ENCODE data around the gene CDCP2. TPM values are rescaled to one million over a fixed set of nuclear protein-coding genes. Genes with fewer than 3 reads are reported as not detected.

Gene CDCP2
- total RNA-seq, 2 donors from 2014 or later, result not detected

DNA sequence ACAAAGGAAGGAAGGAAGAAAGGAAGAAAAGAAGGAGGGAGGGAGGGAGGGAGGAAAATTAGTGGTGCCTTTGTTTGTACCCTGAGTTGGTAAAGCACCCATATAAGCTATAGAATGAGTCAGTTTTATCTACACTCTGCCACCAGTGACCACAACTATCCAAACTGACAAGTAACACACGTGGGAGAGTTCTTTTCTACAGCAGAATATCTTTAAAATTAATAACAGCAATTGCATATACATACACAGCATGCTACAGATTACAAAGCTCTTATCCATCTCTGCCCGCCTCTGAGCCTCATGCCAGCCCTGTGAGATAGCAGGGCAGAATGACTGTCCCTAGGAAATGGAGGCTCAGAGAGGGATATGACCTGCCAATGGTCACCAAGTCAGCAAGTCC, 20.3 kb downstream of the CDCP2 start:
- WGBS, 2 donors, result 70 to 74% methylated on average over 2 of the region's 2 CpGs
- H3K4me3 ChIP-seq, result no peak overlapping the region
- TF ChIP-seq, protein P1, sequence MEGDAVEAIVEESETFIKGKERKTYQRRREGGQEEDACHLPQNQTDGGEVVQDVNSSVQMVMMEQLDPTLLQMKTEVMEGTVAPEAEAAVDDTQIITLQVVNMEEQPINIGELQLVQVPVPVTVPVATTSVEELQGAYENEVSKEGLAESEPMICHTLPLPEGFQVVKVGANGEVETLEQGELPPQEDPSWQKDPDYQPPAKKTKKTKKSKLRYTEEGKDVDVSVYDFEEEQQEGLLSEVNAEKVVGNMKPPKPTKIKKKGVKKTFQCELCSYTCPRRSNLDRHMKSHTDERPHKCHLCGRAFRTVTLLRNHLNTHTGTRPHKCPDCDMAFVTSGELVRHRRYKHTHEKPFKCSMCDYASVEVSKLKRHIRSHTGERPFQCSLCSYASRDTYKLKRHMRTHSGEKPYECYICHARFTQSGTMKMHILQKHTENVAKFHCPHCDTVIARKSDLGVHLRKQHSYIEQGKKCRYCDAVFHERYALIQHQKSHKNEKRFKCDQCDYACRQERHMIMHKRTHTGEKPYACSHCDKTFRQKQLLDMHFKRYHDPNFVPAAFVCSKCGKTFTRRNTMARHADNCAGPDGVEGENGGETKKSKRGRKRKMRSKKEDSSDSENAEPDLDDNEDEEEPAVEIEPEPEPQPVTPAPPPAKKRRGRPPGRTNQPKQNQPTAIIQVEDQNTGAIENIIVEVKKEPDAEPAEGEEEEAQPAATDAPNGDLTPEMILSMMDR (IDR thresholded peaks at IDR 0.05), result no peak
- TF ChIP-seq POLR2A (IDR thresholded peaks at IDR 0.05), result no peak
- no peaks in the 10 kb centered on the region for H3K36me3 ChIP-seq (replicated peaks in 1 of 2; ENCODE audit: insufficient read depth in 1 of 2, low read depth in 2 of 2)
- no peaks in the 10 kb centered on the region for H3K9me3 ChIP-seq
- no peak for DNase-seq
- H3K27me3 ChIP-seq, result no peaks in the 10 kb centered on the region
- intact Hi-C loops (cut with DNase I), result no loop called here
- H3K4me1 ChIP-seq, result peaks cover 5% of the 10 kb centered on the region
- ATAC-seq, result no peak
- no peak overlapping the region for H3K27ac ChIP-seq

DNA sequence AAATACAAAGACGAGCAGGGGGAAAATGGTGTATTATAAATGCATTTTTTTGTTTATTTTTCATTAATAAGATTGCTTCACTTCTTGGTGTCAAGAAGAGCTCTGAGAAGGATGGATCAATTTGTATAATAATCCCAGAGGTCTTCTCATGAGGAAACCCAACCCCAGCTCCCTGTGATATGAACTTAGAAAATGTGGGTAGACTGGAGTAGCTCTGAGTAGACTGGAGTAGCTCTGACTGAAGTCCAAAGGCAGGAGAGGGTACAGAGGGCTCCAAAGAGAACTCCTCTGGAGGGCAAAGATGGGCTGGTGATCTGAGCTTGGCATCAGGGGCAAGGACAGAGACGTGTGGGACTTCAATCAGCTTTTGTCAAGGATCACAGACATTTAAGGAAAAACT, 21.4 kb downstream of the CDCP2 start:
- Histone ChIP-seq H3K36me3 (replicated peaks in 1 of 2; ENCODE audit: insufficient read depth in 1 of 2, low read depth in 2 of 2) (no peaks in the 10 kb centered on the region), H3K9me3 (no peaks in the 10 kb centered on the region), H3K4me1 (no peaks in the 10 kb centered on the region), H3K27me3 (no peaks in the 10 kb centered on the region), H3K4me3 (no peak overlapping the region), H3K27ac (no peak overlapping the region)
- ATAC-seq (no peak), DNase-seq (no peak)
- TF ChIP-seq, protein P1 (IDR thresholded peaks at IDR 0.05), result no peak
- no peak for TF ChIP-seq POLR2A (IDR thresholded peaks at IDR 0.05)
- intact Hi-C loops (cut with DNase I), result no loop called here
- WGBS, 2 donors, result 81 to 83% methylated on average over 2 of the region's 2 CpGs

DNA sequence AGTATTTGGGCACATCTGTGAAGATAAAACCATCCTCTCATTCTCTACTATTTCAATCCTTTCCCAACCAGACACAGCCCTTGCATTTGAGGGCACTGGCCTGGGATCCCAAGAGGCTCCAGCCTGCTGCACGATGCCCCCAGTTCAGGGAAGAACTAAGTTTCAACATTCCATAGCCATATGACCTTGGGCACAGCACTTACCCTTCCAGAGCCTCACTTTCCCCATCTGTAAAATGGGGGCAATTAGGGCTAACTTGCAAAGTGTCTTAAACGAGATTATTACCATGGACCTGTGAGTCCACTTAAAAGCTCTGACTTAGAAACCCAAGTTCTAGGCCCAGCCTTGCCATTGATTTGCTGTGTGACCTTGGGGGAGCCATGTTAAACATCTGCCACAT, 22.9 kb downstream of the CDCP2 start:
- no peak for ATAC-seq
- Histone ChIP-seq H3K27me3 (no peaks in the 10 kb centered on the region), H3K4me1 (peaks cover 15% of the 10 kb centered on the region), H3K36me3 (replicated peaks in 1 of 2; ENCODE audit: insufficient read depth in 1 of 2, low read depth in 2 of 2) (no peaks in the 10 kb centered on the region), H3K27ac (no peak overlapping the region), H3K9me3 (no peaks in the 10 kb centered on the region), H3K4me3 (no peak overlapping the region)
- no peak for DNase-seq
- intact Hi-C loops (cut with DNase I), result loop anchor here (10.0 kb wide), 1 partner anchor 275 kb away; the partner anchor contains the start of gene SSBP3
- no peak for TF ChIP-seq POLR2A (IDR thresholded peaks at IDR 0.05)
- TF ChIP-seq, protein P1 (IDR thresholded peaks at IDR 0.05), result no peak
- 77 to 100% methylated on average over 2 of the region's 2 CpGs for WGBS, 2 donors

DNA sequence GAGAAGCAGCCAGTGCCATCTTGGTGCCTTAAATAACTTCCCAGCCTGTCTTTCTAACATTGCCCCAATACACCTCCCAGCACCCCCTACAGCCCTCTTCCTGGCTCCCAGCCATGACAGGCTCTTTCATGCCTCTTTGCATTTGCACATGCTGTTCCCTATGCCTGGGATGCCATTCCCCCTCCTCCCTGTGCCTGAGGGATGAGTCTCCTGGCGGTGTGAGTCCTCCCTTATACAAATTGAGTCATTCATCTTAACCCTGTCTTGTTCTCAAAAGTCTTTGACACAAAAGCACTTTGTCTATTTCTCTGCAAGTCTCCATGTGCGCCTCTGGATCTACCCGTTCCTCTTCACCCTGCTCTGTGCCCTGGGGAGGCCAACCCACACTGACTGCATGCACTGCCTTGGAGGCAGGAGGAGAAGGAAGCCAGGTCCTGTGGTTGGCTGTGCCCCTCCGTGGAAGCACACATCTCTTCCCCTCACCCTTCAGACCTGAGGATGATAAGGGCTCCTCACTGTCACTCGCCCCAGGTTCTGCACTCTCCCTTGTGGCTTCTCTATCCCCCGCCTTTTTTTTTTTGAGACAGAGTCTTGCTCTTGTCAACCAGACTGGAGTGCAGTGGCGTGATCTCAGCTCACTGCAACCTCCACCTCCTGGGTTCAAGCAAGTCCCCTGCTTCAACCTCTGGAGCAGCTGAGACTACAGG, 25.1 kb downstream of the CDCP2 start:
- intact Hi-C loops (cut with DNase I), result loop anchor here (10.0 kb wide), 1 partner anchor 277 kb away; the partner anchor contains the start of gene SSBP3
- WGBS, 2 donors, result 85 to 91% methylated on average over 6 to 7 of the region's 7 CpGs
- Histone ChIP-seq H3K27ac (no peak overlapping the region), H3K36me3 (replicated peaks in 1 of 2; ENCODE audit: insufficient read depth in 1 of 2, low read depth in 2 of 2) (no peaks in the 10 kb centered on the region), H3K27me3 (no peaks in the 10 kb centered on the region), H3K4me3 (no peak overlapping the region), H3K4me1 (peaks cover 31% of the 10 kb centered on the region), H3K9me3 (no peaks in the 10 kb centered on the region)
- ATAC-seq (no peak), DNase-seq (no peak)
- TF ChIP-seq, protein P1 (IDR thresholded peaks at IDR 0.05), result no peak
- no peak for TF ChIP-seq POLR2A (IDR thresholded peaks at IDR 0.05)

Data from body of pancreas (tissue), 4 donors.